ENCODE measurements around the gene KRT82.

DNA sequence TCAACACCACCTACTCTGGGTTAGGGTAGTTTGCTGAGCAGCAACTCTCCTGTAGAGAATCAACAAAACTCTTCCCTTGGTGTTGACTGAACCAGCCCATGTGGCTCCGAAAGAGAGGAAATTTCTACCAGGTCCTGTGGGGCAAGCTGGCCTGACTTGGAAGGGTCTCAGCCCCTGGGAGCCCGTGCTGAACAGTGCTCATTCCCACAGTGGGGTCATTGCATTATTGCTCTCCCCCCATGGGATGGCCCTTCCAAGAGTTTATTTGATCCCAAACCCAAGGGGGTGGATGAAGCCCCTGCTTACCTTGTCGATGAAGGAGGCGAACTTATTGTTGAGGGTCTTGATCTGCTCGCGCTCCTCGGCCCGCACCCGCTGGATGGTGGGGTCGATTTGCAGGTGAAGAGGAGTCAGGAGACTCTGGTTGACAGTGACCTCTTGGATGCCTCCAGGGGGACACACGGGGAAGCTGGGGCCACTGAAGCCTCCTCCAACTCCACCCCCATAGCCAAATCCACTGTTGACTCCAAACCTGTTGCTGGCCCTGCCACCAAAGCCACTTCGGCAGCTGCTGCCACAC, 27.5 kb upstream of the KRT82 start:
- TF ChIP-seq EZH2 (IDR thresholded peaks at IDR 0.05; ENCODE audit: borderline replicate concordance, low read length), result no peak
- TF ChIP-seq, protein P1, sequence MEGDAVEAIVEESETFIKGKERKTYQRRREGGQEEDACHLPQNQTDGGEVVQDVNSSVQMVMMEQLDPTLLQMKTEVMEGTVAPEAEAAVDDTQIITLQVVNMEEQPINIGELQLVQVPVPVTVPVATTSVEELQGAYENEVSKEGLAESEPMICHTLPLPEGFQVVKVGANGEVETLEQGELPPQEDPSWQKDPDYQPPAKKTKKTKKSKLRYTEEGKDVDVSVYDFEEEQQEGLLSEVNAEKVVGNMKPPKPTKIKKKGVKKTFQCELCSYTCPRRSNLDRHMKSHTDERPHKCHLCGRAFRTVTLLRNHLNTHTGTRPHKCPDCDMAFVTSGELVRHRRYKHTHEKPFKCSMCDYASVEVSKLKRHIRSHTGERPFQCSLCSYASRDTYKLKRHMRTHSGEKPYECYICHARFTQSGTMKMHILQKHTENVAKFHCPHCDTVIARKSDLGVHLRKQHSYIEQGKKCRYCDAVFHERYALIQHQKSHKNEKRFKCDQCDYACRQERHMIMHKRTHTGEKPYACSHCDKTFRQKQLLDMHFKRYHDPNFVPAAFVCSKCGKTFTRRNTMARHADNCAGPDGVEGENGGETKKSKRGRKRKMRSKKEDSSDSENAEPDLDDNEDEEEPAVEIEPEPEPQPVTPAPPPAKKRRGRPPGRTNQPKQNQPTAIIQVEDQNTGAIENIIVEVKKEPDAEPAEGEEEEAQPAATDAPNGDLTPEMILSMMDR (IDR thresholded peaks at IDR 0.05; ENCODE audit: low read length), result no peak

All from OCI-LY1 (cell line).